HG02943 (cell line): ENCODE measurements around the gene ABCA1.

ENCODE experiments used
- ATAC-seq: cut with Tn5 transposase; IDR thresholded peaks from one replicate; pipeline ENCODE4 v1.9.1; 2021; ENCODE audit warnings: mild to moderate bottlenecking, low read depth, moderate library complexity; ENCODE audit not compliant: unreplicated experiment

The ABCA1 gene

DNA sequence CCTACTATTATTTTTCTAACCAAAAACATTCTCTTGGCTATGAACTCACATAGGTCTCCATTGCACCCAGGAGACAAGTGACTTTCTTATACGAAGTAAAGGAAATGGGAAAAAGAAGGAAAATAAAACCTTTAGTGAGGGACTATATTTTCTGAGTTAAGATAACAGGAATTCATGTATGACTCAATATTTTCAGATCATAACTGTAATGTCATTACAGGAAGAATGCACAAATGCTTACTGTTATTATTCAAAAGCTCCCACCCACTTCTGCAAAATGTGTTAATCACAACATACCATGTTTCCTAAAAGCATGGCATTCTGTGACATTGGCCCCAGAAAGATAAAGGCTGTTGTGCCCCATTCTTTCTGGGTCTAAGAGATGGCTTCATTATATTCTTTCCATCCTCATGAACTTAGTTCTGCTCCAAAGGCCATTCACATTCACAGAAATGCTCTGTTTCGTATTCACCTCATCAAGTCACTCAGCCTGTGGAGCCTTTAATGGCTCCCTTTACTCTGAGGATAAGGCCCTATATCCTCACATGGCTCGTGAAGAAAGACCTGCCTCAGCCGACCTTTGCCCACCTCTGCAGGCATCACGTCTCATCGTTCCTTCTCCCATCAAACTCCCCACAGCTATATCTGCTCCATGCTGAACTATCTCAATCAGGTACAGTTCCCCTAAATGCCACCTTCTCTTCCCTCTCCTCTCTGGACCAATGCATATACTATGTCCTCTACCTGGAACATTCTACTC, 77.0 kb downstream of the ABCA1 start:
- no peak for ATAC-seq

GRCh38 chr9:104849023-104849422, 78.9 kb downstream of the ABCA1 start:
- no peak for ATAC-seq

GRCh38 chr9:104844710-104845109, 83.2 kb downstream of the ABCA1 start:
- no peak for ATAC-seq

DNA sequence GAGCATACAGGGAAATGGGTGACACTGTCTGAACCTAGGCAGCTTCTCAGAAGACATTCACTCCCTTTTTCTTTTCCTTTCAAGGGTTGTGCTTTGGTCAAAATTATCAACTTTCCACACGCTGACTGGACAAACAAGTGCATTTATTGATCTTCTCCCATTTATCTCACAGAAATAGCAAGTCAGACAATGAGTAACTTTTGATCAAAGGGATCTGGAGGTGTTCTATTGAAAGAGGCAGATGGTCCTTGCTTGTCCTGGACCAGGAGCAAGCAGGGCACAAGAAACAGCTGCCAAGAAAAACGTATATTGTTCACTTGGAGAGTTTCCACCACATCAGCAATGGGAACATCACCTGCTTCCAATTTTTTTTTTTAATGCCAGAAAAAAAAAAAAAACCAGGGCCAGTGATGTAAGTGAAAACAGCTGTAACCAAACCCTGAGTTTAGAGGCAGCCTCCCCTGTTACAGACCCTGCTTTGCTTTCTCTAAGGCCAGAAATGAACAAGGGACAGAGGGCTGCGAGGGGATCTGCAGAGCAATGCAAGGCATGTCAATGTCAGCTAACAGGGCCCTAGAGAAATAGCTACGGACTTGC, 84.2 kb downstream of the ABCA1 start:
- no peak for ATAC-seq

DNA sequence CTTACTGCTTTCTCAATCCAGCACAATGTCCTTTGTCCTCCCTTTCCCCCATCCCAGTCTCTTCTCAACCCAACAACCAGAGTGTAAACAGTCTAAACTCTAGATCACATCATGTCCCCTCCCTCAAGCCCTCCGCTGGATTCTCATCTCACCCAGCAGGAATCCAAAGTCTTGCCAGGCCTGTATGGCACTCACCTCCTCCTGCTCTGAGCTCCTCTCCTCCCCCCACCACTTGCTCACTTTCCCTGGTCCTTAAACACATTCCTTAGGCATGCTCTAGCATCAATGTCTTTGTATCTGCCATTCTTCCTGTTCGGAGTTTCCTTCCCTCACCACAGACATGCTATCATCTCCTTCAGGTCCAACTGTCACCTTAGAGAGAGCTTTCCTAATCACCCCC, 85.3 kb downstream of the ABCA1 start:
- no peak for ATAC-seq

- no peak for ATAC-seq
These were observed 86.3 kb downstream of the ABCA1 start for GRCh38 chr9:104841601-104842141.

DNA sequence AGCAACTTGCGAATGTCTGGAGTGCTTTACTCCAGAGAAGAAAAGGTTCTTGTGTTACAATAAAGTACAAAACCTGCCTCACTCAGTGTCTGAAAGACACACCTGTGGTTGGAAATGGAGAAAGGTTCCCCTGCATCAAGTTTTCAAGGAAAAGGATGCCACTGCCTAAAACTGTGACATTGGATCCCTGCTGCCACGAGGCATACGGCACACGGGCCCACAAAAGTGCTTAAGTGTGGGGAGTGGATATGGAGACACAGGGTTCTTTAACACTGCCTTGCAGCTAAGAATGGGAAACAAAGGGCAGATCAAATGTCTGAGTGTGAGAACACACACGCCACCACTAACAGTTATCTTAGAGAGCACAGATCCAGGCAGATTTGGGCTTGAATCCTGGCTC, 89.0 kb downstream of the ABCA1 start:
- no peak for ATAC-seq

- ATAC-seq: no peak
These were observed 91.2 kb downstream of the ABCA1 start for GRCh38 chr9:104836767-104837166.

DNA sequence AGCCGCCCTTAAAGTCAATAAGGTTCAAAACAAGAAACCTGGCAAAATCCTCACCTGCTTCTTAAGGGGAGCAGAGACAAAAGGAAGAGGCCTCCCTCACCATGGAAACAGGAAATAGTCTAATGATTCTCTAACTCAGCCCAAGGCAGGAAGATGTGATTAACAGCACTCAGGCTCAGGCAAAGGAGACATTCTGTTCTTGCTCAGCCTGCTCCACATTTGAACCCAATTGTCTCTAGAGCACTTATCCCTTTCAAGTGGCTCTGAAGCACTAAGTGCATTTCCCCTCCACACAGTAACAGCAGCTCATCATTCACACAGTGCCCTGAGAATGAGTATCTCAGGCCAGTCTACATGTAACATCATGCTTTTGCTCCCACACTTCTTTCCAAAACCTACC, 91.7 kb downstream of the ABCA1 start:
- ATAC-seq: no peak

GRCh38 chr9:104835161-104835560, 92.8 kb downstream of the ABCA1 start:
- no peak for ATAC-seq

DNA sequence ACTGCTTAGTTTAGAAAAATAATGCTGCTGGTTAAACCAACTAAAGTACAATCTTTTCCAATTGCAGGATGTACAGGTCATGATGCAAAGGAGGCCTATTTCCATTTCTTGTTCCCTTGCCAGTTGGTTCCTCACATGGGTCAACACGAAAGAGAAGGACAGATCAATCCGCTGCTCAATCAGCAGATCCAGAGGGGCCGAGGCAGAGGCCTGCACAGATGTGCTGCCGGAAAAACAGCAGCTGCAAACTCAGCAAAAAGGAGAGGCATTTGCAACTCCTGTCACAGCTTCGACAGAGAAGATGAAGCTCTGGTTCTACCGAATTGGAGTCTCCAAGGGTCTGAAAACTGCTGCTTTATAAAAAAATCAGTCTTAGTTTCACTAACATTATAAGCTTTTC, 94.3 kb downstream of the ABCA1 start:
- no peak for ATAC-seq

DNA sequence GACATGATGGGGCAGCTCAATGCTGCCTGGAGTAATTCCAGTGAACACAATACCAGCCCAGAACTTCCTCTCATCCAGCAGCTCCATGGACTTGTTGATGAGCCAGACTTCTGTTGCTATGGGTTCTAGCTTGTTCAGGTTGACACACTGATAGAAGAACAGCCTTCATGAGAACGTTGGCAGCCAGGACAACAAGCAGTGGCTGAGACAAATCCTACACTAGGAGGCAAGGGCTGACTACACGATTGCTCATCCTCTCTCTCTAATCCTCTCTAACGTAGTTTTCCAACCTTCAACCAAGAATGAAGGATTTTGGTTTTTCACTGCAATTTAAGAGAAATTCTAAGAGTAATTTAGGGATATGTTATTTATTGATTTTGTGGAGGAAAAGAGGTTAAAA, 96.3 kb downstream of the ABCA1 start:
- ATAC-seq: no peak

- no peak for ATAC-seq
These were observed 101.0 kb downstream of the ABCA1 start for GRCh38 chr9:104826911-104827310.

- no peak for ATAC-seq
These were observed 101.7 kb downstream of the ABCA1 start for GRCh38 chr9:104826079-104826775.

GRCh38 chr9:104820336-104820735, 107.6 kb downstream of the ABCA1 start:
- ATAC-seq: no peak

DNA sequence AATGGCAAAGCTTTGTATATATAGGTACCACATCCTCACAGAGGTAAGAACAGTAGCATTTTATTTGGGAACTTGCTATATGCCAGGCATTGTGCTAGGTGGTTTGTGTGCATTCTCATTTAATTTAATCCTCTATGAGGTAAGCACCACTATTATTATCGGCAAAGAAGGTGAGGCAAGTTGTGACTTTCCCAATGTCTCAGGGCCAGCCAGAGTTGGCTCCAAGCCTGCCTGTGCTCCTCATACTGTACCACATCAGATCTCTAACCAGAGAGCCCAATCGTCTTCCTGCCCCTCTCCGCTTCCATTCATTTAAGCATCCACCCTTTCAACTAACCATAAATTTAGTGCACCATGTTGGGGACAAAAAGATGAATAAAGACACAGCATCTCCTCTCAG, 108.9 kb downstream of the ABCA1 start:
- no peak for ATAC-seq

DNA sequence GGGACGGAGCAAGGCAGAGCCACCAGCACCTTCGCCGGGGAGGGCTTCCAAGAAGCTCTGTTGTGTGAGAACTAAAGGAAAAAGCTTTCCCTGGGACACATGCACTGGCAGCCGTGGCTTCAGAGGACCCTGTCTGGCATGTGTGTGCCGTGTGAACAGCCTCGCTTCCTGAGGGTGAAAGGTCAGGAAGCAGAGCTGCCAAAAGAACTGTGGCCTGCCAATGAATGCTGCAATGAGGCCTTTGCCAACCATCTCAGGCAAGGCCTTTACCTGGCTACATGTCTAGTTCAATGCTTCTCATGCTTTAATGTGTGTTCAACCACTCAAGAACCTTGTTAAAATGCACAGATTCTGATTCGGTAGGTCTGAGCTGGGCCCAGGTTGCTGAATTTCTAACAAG, 110.5 kb downstream of the ABCA1 start:
- no peak for ATAC-seq

DNA sequence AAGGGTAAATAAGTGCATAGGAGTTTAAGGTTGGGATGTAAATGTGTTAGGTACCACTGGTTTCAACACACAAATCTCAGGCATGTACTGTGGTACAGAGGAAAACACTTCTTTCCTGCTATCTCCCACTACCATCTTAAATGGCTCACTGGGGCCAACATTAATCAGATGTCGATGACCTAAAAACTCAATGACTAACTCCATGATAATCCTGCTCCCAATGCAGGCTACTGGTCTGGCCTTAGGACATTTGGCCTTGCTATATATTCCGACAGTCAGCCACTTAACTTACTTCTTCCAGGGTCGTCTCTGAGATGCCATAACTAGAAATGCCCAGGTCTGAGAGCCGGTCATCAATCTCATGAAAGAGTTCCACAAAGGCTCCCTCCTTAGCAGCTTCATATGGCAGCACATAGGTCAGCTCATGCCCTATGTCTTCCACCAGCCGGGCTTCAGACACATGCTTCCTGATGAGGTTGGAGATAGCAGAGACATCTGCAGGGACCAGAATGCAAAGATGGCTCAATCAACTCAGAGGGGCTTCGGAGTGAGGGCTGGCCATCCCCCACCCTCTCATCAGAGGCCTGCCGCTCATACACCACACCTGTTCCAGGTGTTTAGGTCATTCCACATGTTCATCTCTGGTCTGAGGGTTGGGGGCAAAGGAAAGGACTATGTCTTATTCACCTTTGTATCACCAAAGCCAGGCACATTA, 111.9 kb downstream of the ABCA1 start:
- ATAC-seq: no peak

- ATAC-seq: no peak
These were observed 117.3 kb downstream of the ABCA1 start for GRCh38 chr9:104810421-104811339.
